DMS79 (cell line): ENCODE results near the gene GALNT14.

Source experiments
- DNase-seq: peaks from one replicate; lab custom pipeline; 2025; lab: John Stamatoyannopoulos, UW

Gene GALNT14

GRCh38 chr2:31058096-31059035 is 79.9 kb downstream of the GALNT14 start:
- DNase-seq, result no peak

DNA sequence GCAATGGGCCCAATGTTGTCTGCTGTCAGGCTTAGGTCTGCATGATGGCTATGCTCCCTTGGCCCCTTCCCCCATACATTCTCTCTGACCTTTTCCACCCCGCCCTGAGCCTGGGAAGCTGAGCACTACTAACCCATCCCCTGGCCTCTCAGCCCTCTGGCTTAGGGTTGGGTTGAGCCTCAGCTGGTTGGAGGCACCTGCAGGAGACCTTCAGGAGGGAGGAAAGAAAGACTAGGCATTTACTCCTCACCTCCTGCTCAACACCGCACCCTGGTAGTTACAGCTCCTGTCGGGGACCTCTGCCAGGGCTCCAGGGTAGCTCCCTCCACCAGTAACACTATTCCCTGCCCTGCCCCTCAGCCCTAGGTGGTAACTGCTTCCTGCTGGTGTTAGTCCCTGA is 80.5 kb downstream of the GALNT14 start:
- DNase-seq, result no peak

GRCh38 chr2:31055938-31056337 is 82.3 kb downstream of the GALNT14 start:
- no peak for DNase-seq

GRCh38 chr2:31054842-31055388 is 83.3 kb downstream of the GALNT14 start:
- DNase-seq, result no peak

DNA sequence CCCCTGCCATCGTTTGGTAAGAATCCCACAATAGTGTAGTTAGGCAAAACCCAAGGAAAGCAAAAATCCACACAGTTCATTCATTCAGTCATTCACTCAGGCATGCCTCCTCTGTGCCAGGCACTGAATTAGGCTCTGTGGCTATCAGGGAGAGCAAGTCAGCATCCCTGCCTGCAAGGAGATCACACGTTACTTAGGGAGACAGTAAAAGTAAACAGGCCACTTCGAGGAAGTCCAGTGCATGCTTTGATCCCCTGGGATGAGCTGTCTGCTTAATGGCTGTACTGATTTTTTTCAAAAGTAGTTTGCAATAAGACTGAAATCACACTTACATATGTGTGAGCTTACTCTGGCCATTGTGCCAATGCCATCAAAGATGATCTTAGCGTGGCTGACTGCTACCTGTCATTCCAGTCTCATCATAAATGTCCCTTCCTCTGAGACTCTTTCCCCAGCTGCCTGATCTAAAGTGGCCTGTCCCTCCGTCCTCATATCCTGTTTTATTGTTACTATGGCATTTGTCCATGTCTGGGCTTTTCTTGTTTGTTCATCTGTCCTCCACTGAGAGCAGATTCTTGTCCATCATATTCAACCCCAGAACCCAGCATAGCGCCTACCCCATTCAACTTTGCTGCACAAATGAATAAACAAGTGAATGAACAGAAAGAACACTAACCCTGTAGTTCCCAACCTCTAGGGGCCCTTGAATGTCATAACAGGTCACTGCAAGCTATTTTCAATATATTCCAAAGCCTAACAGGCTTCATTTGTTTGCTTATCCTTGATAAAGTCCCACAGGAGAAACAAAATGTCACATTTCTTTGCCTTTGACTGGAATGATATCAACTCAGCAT is 84.1 kb downstream of the GALNT14 start:
- DNase-seq, result no peak

DNA sequence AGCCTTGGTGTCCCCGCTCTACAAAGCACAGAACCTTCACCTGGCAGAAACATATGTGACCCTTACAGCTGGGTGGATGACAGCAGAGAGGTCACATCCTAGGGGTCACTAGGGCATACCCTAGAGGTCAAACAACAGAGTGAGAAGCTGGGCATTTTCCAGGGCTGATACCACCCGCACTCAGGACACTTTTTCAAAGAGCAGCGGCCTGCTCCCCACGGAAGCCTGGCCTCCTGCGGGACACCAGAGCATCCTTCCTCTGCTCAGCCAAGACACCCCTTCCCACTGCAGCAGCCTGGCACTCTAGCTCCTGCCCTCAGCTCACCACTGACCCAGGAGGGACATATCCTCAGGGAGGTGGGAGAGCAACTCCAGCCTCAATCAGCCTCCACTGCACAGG is 86.0 kb downstream of the GALNT14 start:
- no peak for DNase-seq

DNA sequence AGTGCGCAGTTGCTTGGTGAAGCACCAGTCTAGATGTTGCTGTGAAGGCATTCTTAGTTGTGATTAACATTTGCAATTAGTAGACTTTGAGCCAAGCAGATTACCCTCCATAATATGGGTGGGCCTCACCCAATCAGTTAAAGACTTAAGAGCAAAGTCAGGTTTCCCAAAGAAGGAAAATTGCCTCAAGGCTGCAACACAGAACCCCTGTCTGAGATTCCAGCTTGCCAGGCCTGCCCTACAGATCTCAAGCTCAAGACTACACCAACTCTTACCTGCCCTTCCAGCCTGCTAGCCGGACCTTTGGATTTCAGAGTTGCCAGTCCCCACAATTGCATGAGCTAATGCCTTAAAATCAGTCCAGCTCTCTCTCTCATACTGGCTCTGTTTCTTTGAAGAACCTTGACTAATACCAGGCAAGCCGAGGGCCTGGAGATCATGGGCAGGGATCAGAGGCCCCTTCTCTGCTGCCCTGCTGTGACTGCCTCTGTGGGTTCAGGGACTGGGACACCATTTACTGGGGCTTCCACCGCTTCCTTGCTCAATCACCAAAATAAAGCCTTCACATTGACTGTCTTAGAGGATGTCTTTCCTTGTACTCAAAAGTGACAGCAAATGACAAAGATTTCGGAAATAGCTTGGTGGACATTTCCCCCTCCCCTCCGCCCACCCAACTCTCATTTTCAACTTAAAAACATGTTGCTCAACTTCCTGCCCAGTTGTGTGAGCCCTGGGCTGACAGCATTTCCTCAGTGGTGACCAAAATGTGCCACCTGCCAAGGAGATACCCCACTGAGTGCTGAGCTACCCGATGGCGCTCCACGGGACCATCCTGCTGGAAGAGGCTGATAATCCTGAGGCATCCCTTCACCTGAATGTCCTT is 86.7 kb downstream of the GALNT14 start:
- DNase-seq, result no peak

DNA sequence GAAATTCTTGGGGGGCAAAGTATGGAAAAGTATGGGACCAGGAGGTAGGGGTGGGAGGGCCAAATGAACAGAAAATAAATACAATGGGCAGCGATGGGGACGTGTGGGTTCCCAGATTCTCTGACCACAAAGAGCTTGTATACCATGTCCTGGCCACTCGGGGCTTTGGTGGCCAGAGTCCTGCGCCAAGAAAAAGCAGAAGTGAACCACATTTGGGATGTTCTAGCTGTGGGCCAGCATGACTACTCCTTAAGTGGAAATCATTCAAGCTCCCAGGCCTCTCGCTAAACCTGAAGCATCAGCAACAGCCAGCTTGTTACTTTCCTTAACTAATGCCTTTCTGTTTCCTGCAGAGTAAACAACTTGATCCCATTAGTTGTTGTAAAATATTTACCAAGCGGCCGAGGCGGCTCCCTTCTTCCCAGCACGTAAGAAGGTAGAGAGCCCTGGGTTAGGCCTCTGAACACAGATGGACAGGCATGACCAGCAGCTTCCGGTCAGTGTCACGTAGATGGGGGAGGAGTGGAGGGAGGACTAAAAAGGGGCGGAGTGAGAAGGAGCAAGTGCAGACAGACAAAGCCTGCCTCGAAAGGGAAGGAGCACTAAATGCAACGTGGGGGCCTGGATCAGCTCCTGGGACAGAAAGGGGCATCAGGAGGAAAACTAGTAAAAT is 88.2 kb downstream of the GALNT14 start:
- DNase-seq, result no peak

DNA sequence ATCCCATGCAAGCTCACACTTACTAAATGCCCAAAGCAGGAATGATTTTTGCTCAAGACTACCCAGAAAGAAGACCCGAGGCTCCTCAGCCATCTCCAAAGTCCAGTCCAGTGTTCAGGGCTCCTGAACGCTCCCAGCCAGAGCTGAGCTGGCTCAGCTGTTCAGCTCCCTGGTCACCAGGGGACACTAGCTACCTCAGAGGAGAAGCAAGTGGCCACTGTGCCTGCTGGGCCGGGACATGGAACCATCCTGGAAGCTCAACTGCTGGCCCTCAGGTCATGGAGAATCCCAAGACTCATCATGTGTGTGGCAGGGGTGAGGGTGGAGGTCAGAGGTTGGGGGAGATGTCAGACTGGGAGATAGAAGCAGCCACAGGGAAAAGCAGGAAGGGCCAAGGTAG is 89.0 kb downstream of the GALNT14 start:
- no peak for DNase-seq

DNA sequence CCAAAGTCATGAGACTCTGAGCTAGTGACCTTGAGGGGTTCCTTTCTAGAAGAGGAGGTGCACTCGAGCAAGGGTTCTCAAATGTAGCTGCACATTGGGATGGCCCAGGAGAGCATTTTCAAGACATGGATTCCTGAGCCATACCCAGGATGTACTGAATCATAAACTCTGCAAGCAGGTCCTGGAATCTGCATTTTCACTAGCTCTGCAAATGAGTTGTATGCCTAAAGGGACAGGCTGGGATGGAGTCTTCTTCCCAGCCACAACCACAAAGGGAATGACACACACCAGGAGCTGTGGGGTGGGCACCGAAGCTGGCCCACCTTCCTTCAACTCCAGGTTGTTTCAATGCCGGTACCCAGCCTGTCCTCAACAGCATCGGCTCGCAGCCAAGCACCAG is 90.6 kb downstream of the GALNT14 start:
- no peak for DNase-seq

- no peak for DNase-seq
Observed at GRCh38 chr2:31038385-31038784, 99.9 kb downstream of the GALNT14 start.

- DNase-seq, result no peak
Observed at GRCh38 chr2:31037058-31037457, 101.2 kb downstream of the GALNT14 start.

DNA sequence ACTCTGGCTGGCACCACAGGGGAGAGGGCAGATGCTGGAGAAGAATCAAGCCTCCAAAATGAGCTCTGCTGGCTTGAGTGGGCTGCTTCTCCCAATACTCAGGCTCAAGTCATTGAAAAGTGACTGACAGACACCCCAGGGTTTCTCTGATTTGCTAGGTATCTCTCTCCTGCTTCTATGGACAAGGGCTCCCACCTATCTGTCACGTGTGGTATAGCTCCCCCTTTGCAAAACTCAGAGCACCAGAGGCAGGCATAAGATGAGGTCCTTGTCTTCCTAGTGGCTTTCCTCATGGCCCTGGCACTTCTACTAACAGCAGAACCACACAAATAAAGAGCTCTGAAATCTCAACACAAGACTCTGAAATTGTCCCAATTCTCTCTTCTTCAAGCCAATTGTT is 105.2 kb downstream of the GALNT14 start:
- no peak for DNase-seq

GRCh38 chr2:31032475-31032874 is 105.8 kb downstream of the GALNT14 start:
- no peak for DNase-seq

GRCh38 chr2:31031132-31031706 is 107.0 kb downstream of the GALNT14 start:
- no peak for DNase-seq

DNA sequence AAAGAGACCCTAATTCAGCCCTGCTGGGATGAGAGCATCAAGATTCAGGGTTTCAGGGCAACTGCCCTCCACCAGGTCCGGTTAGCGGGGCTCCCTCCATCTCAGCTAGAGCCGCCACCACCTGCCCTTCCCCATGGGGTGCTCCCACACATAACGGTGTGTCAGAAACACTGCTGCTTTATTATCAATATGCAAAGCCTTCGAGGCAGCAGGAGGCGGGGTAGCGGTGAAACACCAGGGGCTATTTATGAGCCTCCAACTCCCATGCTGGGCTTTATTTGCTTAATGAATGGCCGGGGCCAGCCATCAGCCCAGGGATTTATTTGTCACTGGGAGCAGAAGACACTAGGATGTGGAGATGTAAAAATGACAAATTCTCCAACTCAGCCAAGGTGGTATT is 109.8 kb downstream of the GALNT14 start:
- no peak for DNase-seq

GRCh38 chr2:31027549-31027948 is 110.7 kb downstream of the GALNT14 start:
- DNase-seq, result no peak

DNA sequence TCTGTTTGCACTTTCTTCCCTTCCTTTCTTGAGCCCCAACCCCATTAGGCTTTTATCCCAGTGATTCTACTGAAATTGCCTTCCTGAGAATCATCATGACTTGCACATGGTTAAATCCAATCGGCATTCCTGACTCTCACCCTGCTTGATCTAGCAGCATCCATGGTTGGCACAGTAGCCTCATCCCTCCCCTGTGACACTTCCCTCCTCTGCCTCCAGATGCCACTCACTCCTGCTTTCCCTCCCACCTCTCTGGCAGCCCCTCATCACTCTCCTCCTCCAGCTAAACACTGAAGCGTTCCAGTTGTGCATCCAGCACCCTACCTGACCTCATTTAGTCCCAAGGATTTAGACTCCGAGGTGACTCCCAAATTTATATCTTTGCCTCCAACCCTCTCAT is 114.7 kb downstream of the GALNT14 start:
- no peak for DNase-seq

DNA sequence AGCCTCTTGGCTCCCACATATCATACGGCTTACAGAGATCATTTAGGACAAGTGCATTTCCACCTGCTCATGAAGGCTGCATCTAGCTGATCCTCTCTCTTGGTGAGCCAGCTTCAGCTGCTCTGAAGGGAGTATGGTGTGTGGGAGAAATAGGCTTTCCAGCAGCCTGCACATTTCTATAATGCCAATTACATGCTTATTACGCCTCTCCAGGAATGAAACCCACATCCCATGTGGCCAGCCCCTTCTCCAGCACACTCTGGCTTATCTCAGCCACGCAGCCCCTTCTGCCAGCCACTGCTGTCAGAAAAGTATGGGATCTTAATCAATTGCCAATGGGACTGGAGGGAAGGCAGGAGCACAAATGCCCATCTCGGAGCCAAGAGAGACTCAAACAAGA is 117.5 kb downstream of the GALNT14 start:
- DNase-seq, result no peak

- DNase-seq, result no peak
Observed at GRCh38 chr2:31018280-31018679, 120.0 kb downstream of the GALNT14 start.

GRCh38 chr2:31016648-31017047 is 121.6 kb downstream of the GALNT14 start:
- DNase-seq, result no peak
